ENCODE measurements around the gene SMAD9. TPM values are rescaled to one million over a fixed set of nuclear protein-coding genes. Genes with fewer than 3 reads are reported as not detected.

Gene SMAD9
- total RNA-seq, 1 donor from 2014 or later, result 0.79 TPM

GRCh38 chr13:36872621-36873020 is 47.4 kb downstream of the SMAD9 start:
- H3K27me3 ChIP-seq (ENCODE audit: control insufficient read depth, insufficient read depth, low read length), result no peaks in the 10 kb centered on the region
- DNase-seq (ENCODE audit: low read depth), result no peak
- H3K36me3 ChIP-seq (ENCODE audit: control insufficient read depth, insufficient read depth, low read length), result no peaks in the 10 kb centered on the region
- TF ChIP-seq, protein P1, sequence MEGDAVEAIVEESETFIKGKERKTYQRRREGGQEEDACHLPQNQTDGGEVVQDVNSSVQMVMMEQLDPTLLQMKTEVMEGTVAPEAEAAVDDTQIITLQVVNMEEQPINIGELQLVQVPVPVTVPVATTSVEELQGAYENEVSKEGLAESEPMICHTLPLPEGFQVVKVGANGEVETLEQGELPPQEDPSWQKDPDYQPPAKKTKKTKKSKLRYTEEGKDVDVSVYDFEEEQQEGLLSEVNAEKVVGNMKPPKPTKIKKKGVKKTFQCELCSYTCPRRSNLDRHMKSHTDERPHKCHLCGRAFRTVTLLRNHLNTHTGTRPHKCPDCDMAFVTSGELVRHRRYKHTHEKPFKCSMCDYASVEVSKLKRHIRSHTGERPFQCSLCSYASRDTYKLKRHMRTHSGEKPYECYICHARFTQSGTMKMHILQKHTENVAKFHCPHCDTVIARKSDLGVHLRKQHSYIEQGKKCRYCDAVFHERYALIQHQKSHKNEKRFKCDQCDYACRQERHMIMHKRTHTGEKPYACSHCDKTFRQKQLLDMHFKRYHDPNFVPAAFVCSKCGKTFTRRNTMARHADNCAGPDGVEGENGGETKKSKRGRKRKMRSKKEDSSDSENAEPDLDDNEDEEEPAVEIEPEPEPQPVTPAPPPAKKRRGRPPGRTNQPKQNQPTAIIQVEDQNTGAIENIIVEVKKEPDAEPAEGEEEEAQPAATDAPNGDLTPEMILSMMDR (IDR thresholded peaks at IDR 0.05; ENCODE audit: insufficient read depth, low read length, severe bottlenecking), result no peak
- no peak for FAIRE-seq
- H3K4me3 ChIP-seq (ENCODE audit: low read depth, low read length), result no peak overlapping the region

- Histone ChIP-seq H3K36me3 (ENCODE audit: control insufficient read depth, insufficient read depth, low read length) (no peaks in the 10 kb centered on the region), H3K4me3 (ENCODE audit: low read depth, low read length) (no peak overlapping the region), H3K27me3 (ENCODE audit: control insufficient read depth, insufficient read depth, low read length) (no peaks in the 10 kb centered on the region)
- TF ChIP-seq, protein P1 (IDR thresholded peaks at IDR 0.05; ENCODE audit: insufficient read depth, low read length, severe bottlenecking), result no peak
- FAIRE-seq (no peak), DNase-seq (ENCODE audit: low read depth) (peak; percentile 25)
Measured at GRCh38 chr13:36870050-36870692, 49.9 kb downstream of the SMAD9 start.

GRCh38 chr13:36866232-36866631 is 53.8 kb downstream of the SMAD9 start:
- H3K36me3 ChIP-seq (ENCODE audit: control insufficient read depth, insufficient read depth, low read length), result no peaks in the 10 kb centered on the region
- H3K4me3 ChIP-seq (ENCODE audit: low read depth, low read length), result no peak overlapping the region
- TF ChIP-seq, protein P1 (IDR thresholded peaks at IDR 0.05; ENCODE audit: insufficient read depth, low read length, severe bottlenecking), result no peak
- no peaks in the 10 kb centered on the region for H3K27me3 ChIP-seq (ENCODE audit: control insufficient read depth, insufficient read depth, low read length)
- DNase-seq (ENCODE audit: low read depth) (no peak), FAIRE-seq (no peak)

GRCh38 chr13:36865265-36865664 is 54.8 kb downstream of the SMAD9 start:
- no peak for DNase-seq (ENCODE audit: low read depth)
- FAIRE-seq, result no peak
- no peak overlapping the region for H3K4me3 ChIP-seq (ENCODE audit: low read depth, low read length)
- H3K36me3 ChIP-seq (ENCODE audit: control insufficient read depth, insufficient read depth, low read length), result no peaks in the 10 kb centered on the region
- TF ChIP-seq, protein P1 (IDR thresholded peaks at IDR 0.05; ENCODE audit: insufficient read depth, low read length, severe bottlenecking), result no peak
- no peaks in the 10 kb centered on the region for H3K27me3 ChIP-seq (ENCODE audit: control insufficient read depth, insufficient read depth, low read length)

- Histone ChIP-seq H3K4me3 (ENCODE audit: low read depth, low read length) (no peak overlapping the region), H3K36me3 (ENCODE audit: control insufficient read depth, insufficient read depth, low read length) (no peaks in the 10 kb centered on the region), H3K27me3 (ENCODE audit: control insufficient read depth, insufficient read depth, low read length) (no peaks in the 10 kb centered on the region)
- TF ChIP-seq, protein P1 (IDR thresholded peaks at IDR 0.05; ENCODE audit: insufficient read depth, low read length, severe bottlenecking), result no peak
- FAIRE-seq (no peak), DNase-seq (ENCODE audit: low read depth) (no peak)
Measured at GRCh38 chr13:36862722-36863121, 57.3 kb downstream of the SMAD9 start.

All from bronchial epithelial cell (primary cell).